PC-9 (cell line): Measurements from ENCODE around the gene INO80D.

Experiments
- CTCF ChIP-seq: fragments of 200-600 bp; sonication (generic); conservative IDR thresholded peaks from 2 replicates; pipeline ENCODE4 v1.6.1; 2017; ENCODE audit warnings: mixed run types, antibody characterized with exemption, mild to moderate bottlenecking, moderate library complexity
- EZH2 ChIP-seq: fragments of 200-600 bp; sonication (generic); IDR thresholded peaks from 2 replicates; pipeline ENCODE4 v1.8.0; 2017; ENCODE audit warnings: antibody characterized with exemption, low read depth

- TF ChIP-seq CTCF = no peak
- TF ChIP-seq EZH2 = no peak
Observed at GRCh38 chr2:205954707-205955106, 131.3 kb downstream of the INO80D start.
